ENCODE data around the gene ICAM5. TPM values are rescaled to one million over a fixed set of nuclear protein-coding genes. Genes with fewer than 3 reads are reported as not detected.

ICAM5 gene
- total RNA-seq, 1 donor from 2014 or later = not detected

GRCh38 chr19:10295847-10296591, 6.3 kb downstream of the ICAM5 start:
- no peaks in the 10 kb centered on the region for H3K36me3 Mint-ChIP-seq
- H3K27ac Mint-ChIP-seq = no peak overlapping the region
- H3F3A ChIP-seq (ENCODE audit: low read depth) = peaks cover 51% of the 10 kb centered on the region
- peak overlapping the region; percentile 60 for H3K4me3 Mint-ChIP-seq
- H3K36me3 ChIP-seq = no peaks in the 10 kb centered on the region
- H3K4me3 ChIP-seq = peak overlapping the region; percentile 30
- DNase-seq (ENCODE audit: low spot score) = peak; percentile 79
- H3K4me1 Mint-ChIP-seq = peaks cover 21% of the 10 kb centered on the region
- no peaks in the 10 kb centered on the region for H3K9me3 ChIP-seq (ENCODE audit: low read depth)
- no peak overlapping the region for H2AFZ ChIP-seq (replicated peaks)
- H3K4me2 ChIP-seq = peak overlapping the region; percentile 68
- peaks cover 55% of the 10 kb centered on the region for H4K20me1 ChIP-seq (ENCODE audit: low read depth)
- no peak overlapping the region for H3K9ac ChIP-seq
- TF ChIP-seq EZH2phosphoT487 (IDR thresholded peaks at IDR 0.05) = peak; percentile 70
- peak; percentile 59 for TF ChIP-seq EZH2 (IDR thresholded peaks at IDR 0.05)
- no peak for TF ChIP-seq CTCF (IDR thresholded peaks at IDR 0.05)
- peaks cover 5% of the 10 kb centered on the region for H3K4me1 ChIP-seq
- H3K27me3 ChIP-seq = peaks cover 97% of the 10 kb centered on the region
- peaks cover 66% of the 10 kb centered on the region for H3K27me3 Mint-ChIP-seq (ENCODE audit: insufficient read depth, low read depth)
- no peaks in the 10 kb centered on the region for H3K9me3 Mint-ChIP-seq
- no peaks in the 10 kb centered on the region for H3K79me2 ChIP-seq (ENCODE audit: low read depth)
- no peak overlapping the region for H3K27ac ChIP-seq

- TF ChIP-seq EZH2phosphoT487 (IDR thresholded peaks at IDR 0.05) (no peak), EZH2 (IDR thresholded peaks at IDR 0.05) (no peak), CTCF (IDR thresholded peaks at IDR 0.05) (no peak)
- no peak overlapping the region for H3K27ac Mint-ChIP-seq
- Histone ChIP-seq H3K79me2 (ENCODE audit: low read depth) (no peaks in the 10 kb centered on the region), H3K27me3 (peaks cover 66% of the 10 kb centered on the region), H3K36me3 (no peaks in the 10 kb centered on the region), H4K20me1 (ENCODE audit: low read depth) (peaks cover 20% of the 10 kb centered on the region), H3K4me3 (no peak overlapping the region), H2AFZ (replicated peaks) (no peak overlapping the region), H3K4me1 (no peaks in the 10 kb centered on the region), H3K4me2 (no peak overlapping the region), H3K27ac (no peak overlapping the region), H3K9me3 (ENCODE audit: low read depth) (no peaks in the 10 kb centered on the region), H3F3A (ENCODE audit: low read depth) (peaks cover 20% of the 10 kb centered on the region), H3K9ac (no peak overlapping the region)
- peaks cover 8% of the 10 kb centered on the region for H3K4me1 Mint-ChIP-seq
- no peak for DNase-seq (ENCODE audit: low spot score)
- H3K4me3 Mint-ChIP-seq = no peak overlapping the region
- H3K9me3 Mint-ChIP-seq = no peaks in the 10 kb centered on the region
- H3K27me3 Mint-ChIP-seq (ENCODE audit: insufficient read depth, low read depth) = peaks cover 33% of the 10 kb centered on the region
- no peaks in the 10 kb centered on the region for H3K36me3 Mint-ChIP-seq
Measured at GRCh38 chr19:10299545-10300458, 10.1 kb downstream of the ICAM5 start.

GRCh38 chr19:10305139-10305806, 15.5 kb downstream of the ICAM5 start:
- DNase-seq (ENCODE audit: low spot score) = no peak
- Mint-ChIP-seq H3K27me3 (ENCODE audit: insufficient read depth, low read depth) (peaks cover 4% of the 10 kb centered on the region), H3K36me3 (no peaks in the 10 kb centered on the region), H3K4me1 (no peaks in the 10 kb centered on the region), H3K27ac (no peak overlapping the region), H3K4me3 (no peak overlapping the region), H3K9me3 (no peaks in the 10 kb centered on the region)
- H3K4me3 ChIP-seq = no peak overlapping the region
- H3K36me3 ChIP-seq = no peaks in the 10 kb centered on the region
- no peaks in the 10 kb centered on the region for H3K79me2 ChIP-seq (ENCODE audit: low read depth)
- no peak overlapping the region for H3K27ac ChIP-seq
- no peaks in the 10 kb centered on the region for H4K20me1 ChIP-seq (ENCODE audit: low read depth)
- H3K9ac ChIP-seq = no peak overlapping the region
- peaks cover 11% of the 10 kb centered on the region for H3K27me3 ChIP-seq
- no peaks in the 10 kb centered on the region for H3F3A ChIP-seq (ENCODE audit: low read depth)
- no peak for TF ChIP-seq EZH2 (IDR thresholded peaks at IDR 0.05)
- no peak for TF ChIP-seq EZH2phosphoT487 (IDR thresholded peaks at IDR 0.05)
- no peak for TF ChIP-seq CTCF (IDR thresholded peaks at IDR 0.05)
- no peak overlapping the region for H3K4me2 ChIP-seq
- no peaks in the 10 kb centered on the region for H3K4me1 ChIP-seq
- H2AFZ ChIP-seq (replicated peaks) = no peak overlapping the region
- H3K9me3 ChIP-seq (ENCODE audit: low read depth) = no peaks in the 10 kb centered on the region
